ENCODE results near the gene CAPN2. TPM values are rescaled to one million over a fixed set of nuclear protein-coding genes. Genes with fewer than 3 reads are reported as not detected.

Gene CAPN2
- total RNA-seq, 1 donor from 2014 or later: 98.6 TPM

DNA sequence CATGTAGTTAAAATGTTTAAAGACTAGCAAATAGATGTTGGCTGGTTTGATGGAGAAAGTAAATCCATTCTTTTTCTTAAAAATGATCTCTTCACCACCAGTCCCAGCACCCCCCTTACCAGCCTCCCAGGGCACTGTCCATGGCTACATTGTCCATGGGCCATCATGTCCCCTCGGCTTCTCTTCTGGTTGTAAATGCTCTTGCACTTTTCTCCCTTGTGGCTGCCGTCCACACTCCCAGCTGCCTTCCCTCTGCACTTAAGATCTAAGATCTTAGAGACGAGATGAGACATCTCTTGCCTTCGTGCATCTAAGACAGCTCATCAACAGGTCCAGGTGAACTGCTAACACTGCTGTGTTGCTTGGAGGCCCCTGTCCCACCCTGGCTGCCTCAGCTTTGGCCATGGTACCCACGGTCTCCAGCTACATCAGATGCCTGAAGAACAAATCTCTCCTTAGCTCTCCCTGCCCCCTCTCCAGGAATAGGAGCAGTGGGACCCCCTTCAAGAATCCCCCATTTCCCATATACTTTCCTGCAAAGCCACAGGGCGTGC, 11.1 kb downstream of the CAPN2 start:
- H3K4me3 Mint-ChIP-seq: no peak overlapping the region
- H3K9me3 Mint-ChIP-seq: no peaks in the 10 kb centered on the region
- peaks cover 16% of the 10 kb centered on the region for H3K4me1 Mint-ChIP-seq
- no peak overlapping the region for H3K27ac Mint-ChIP-seq (ENCODE audit: unreplicated experiment)
- peaks cover 22% of the 10 kb centered on the region for H3K36me3 Mint-ChIP-seq (ENCODE audit: low read depth)
- no peak for DNase-seq (ENCODE audit: low read depth, low spot score)
- TF ChIP-seq, protein P1, sequence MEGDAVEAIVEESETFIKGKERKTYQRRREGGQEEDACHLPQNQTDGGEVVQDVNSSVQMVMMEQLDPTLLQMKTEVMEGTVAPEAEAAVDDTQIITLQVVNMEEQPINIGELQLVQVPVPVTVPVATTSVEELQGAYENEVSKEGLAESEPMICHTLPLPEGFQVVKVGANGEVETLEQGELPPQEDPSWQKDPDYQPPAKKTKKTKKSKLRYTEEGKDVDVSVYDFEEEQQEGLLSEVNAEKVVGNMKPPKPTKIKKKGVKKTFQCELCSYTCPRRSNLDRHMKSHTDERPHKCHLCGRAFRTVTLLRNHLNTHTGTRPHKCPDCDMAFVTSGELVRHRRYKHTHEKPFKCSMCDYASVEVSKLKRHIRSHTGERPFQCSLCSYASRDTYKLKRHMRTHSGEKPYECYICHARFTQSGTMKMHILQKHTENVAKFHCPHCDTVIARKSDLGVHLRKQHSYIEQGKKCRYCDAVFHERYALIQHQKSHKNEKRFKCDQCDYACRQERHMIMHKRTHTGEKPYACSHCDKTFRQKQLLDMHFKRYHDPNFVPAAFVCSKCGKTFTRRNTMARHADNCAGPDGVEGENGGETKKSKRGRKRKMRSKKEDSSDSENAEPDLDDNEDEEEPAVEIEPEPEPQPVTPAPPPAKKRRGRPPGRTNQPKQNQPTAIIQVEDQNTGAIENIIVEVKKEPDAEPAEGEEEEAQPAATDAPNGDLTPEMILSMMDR (conservative IDR thresholded peaks at IDR 0.05): no peak
- no peaks in the 10 kb centered on the region for H3K27me3 Mint-ChIP-seq (ENCODE audit: low read depth)

DNA sequence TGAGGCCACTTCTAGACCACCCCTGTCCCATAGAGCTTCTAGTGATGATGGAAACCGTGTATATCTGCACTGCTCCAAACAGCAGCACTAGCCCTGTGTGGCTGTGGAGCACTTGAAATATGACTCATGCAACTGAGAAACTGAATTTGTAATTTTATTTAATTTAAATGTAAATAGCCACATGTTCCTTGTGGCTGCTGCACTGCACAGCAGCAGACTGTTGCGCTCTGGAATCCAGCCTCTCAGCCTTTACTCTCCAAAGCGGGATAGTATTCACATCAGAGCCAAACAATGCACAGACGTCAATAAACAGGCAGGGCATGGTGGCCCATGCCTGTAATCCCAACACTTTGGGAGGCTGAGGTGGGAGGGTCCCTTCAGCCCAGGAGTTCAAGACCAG, 12.0 kb downstream of the CAPN2 start:
- Mint-ChIP-seq H3K9me3 (no peaks in the 10 kb centered on the region), H3K4me3 (no peak overlapping the region), H3K27ac (ENCODE audit: unreplicated experiment) (peak overlapping the region; percentile 92), H3K27me3 (ENCODE audit: low read depth) (no peaks in the 10 kb centered on the region), H3K36me3 (ENCODE audit: low read depth) (peaks cover 30% of the 10 kb centered on the region), H3K4me1 (peaks cover 16% of the 10 kb centered on the region)
- TF ChIP-seq, protein P1 (conservative IDR thresholded peaks at IDR 0.05): no peak
- no peak for DNase-seq (ENCODE audit: low read depth, low spot score)

DNA sequence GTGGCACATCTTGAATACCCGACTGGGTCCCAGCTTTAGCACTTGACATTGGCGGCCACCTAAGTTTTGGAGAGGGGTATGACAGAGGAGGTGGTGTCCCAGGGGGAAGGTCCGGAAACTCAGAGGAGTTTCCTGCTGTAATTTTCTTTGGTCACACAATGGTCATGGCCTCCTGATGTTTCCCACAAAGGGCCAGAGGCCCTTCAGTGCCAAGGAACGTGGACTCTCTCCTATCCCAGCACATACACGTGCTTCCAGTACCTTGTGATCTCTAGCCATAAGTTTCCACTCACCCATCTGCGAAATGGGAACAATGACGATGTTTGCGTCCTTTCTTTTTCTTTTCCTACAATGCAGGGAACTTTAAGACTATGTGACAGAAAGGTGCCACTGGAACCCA, 13.2 kb downstream of the CAPN2 start:
- no peak for DNase-seq (ENCODE audit: low read depth, low spot score)
- TF ChIP-seq, protein P1 (conservative IDR thresholded peaks at IDR 0.05): no peak
- peak overlapping the region; percentile 96 for H3K27ac Mint-ChIP-seq (ENCODE audit: unreplicated experiment)
- no peak overlapping the region for H3K4me3 Mint-ChIP-seq
- no peaks in the 10 kb centered on the region for H3K27me3 Mint-ChIP-seq (ENCODE audit: low read depth)
- peaks cover 31% of the 10 kb centered on the region for H3K36me3 Mint-ChIP-seq (ENCODE audit: low read depth)
- peaks cover 18% of the 10 kb centered on the region for H3K4me1 Mint-ChIP-seq
- H3K9me3 Mint-ChIP-seq: no peaks in the 10 kb centered on the region

DNA sequence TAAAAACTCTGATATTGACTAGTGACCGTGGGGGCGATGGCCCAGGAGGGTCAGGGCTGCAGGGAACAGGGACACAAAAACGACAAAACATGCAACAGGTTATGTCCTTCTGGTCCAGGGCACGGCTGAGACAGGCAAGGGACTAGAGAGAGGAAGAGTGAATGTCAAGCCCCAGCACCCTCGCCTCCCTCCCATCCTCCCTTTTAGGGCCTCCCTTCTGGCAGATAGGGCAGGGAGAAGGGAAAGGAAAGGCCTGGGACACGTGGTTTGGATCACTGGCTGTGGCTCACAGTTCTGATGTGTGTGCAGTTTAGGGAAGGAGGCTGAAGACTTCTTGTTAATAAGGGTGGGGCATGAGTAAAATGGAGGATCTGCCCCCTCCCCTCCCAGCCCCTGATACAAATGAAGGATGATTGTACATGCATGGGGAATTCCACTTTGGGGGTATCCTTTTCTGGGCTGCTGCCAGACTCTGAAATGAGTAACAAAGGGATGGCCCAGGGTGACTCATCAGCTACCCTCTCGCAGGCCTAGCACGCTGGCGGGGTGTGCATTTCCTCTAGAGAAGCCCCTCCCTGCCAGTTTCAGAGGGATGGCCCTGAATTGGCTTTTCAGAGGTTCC, 14.2 kb downstream of the CAPN2 start:
- peak; percentile 8 for DNase-seq (ENCODE audit: low read depth, low spot score)
- TF ChIP-seq, protein P1 (conservative IDR thresholded peaks at IDR 0.05): no peak
- Mint-ChIP-seq H3K9me3 (no peaks in the 10 kb centered on the region), H3K4me3 (no peak overlapping the region), H3K27me3 (ENCODE audit: low read depth) (no peaks in the 10 kb centered on the region), H3K27ac (ENCODE audit: unreplicated experiment) (peak overlapping the region; percentile 96), H3K4me1 (peaks cover 19% of the 10 kb centered on the region), H3K36me3 (ENCODE audit: low read depth) (peaks cover 33% of the 10 kb centered on the region)

DNA sequence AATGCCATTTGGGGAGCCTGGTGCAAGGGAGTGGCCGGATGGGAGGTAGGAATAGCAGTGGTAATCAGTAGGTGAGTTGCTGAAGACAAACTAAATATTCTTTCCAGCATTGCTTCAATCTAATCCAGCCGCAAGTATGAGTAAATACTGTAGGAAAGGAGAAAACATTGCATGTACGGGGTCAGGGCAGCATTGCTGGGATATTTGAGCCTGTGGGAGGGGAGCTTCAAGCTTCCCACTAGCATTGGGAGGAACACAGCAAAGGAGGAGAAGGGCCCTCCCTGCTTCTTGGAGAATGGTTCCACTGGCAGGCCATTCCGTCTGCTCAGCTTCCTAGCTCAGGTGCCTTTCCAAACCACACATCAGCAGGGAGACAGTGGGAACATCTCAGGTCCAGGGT, 15.2 kb downstream of the CAPN2 start:
- no peaks in the 10 kb centered on the region for H3K27me3 Mint-ChIP-seq (ENCODE audit: low read depth)
- TF ChIP-seq, protein P1 (conservative IDR thresholded peaks at IDR 0.05): no peak
- no peak overlapping the region for H3K4me3 Mint-ChIP-seq
- peaks cover 33% of the 10 kb centered on the region for H3K36me3 Mint-ChIP-seq (ENCODE audit: low read depth)
- H3K4me1 Mint-ChIP-seq: peaks cover 19% of the 10 kb centered on the region
- no peaks in the 10 kb centered on the region for H3K9me3 Mint-ChIP-seq
- H3K27ac Mint-ChIP-seq (ENCODE audit: unreplicated experiment): peak overlapping the region; percentile 96
- DNase-seq (ENCODE audit: low read depth, low spot score): no peak
